K562 (cell line): ENCODE results near the gene SPECC1L. TPM values are rescaled to one million over a fixed set of nuclear protein-coding genes. Genes with fewer than 3 reads are reported as not detected.
A peak's percentile ranks its signal among the peaks of the same experiment; 100 is the strongest.

Source experiments
- BDP1 ChIP-seq: IDR thresholded peaks from 3 replicates; pipeline ENCODE4 v1.6.1; 2011; ENCODE audit not compliant: insufficient read length, insufficient read depth
- DACH1 ChIP-seq: fragments of 450-650 bp; IDR thresholded peaks from 2 replicates; pipeline ENCODE4 v1.6.1; 2018; ENCODE audit not compliant: partially characterized antibody
- ESRRA ChIP-seq: fragments of 450-650 bp; IDR thresholded peaks from 2 replicates; pipeline ENCODE4 v1.6.1; 2014; ENCODE audit warnings: low read depth, mild to moderate bottlenecking, moderate library complexity, borderline replicate concordance
- FOXM1 ChIP-seq, 2 experiments: fragments of 450-650 bp in 1 of 2; sonication (generic) in 1 of 2; formaldehyde crosslinking in 1 of 2; IDR thresholded peaks; 2 replicates each; pipeline versions ENCODE4 v1.6.1 to v1.9.0; 2017 to 2022; ENCODE audit warnings: low read depth in 2 of 2, mild to moderate bottlenecking in 2 of 2, missing genetic modification reagents in 1 of 2, moderate library complexity in 1 of 2
- FOXP1 ChIP-seq: sonication (generic); formaldehyde crosslinking; IDR thresholded peaks from 2 replicates; pipeline ENCODE4 v1.8.0; 2022; ENCODE audit warnings: mild to moderate bottlenecking, missing genetic modification reagents
- GTF2F1 ChIP-seq: IDR thresholded peaks from 2 replicates; pipeline ENCODE4 v1.6.1; 2011; ENCODE audit warnings: low read depth, low read length, improper control_type of control experiment
- KAT8 ChIP-seq: fragments of 450-650 bp; IDR thresholded peaks from 2 replicates; pipeline ENCODE4 v1.6.1; 2016; ENCODE audit warnings: low read depth, mild to moderate bottlenecking
- MTF1 ChIP-seq: fragments of 250-450 bp; sonication (Bioruptor Pico); IDR thresholded peaks from 2 replicates; pipeline ENCODE4 v1.9.0; 2021; ENCODE audit warnings: moderate library complexity, mild to moderate bottlenecking, inconsistent platforms, borderline replicate concordance
- NCOA6 ChIP-seq: fragments of 450-650 bp; IDR thresholded peaks from 2 replicates; pipeline ENCODE4 v1.6.1; 2017; ENCODE audit warnings: mild to moderate bottlenecking
- NEUROD1 ChIP-seq: fragments of 150-350 bp; IDR thresholded peaks from 2 replicates; pipeline ENCODE4 v1.6.1; 2014; ENCODE audit warnings: borderline replicate concordance, low read length, low read depth; ENCODE audit not compliant: partially characterized antibody
- RBM25 ChIP-seq: fragments of 200-400 bp; formaldehyde crosslinking; IDR thresholded peaks from 2 replicates; pipeline ENCODE4 v1.6.1; 2018; ENCODE audit warnings: low read length, low read depth, moderate library complexity; ENCODE audit not compliant: severe bottlenecking
- SMAD4 ChIP-seq: fragments of 250-450 bp; sonication (Bioruptor Pico); conservative IDR thresholded peaks from 2 replicates; pipeline ENCODE4 v1.8.0; 2021; ENCODE audit warnings: inconsistent platforms, mild to moderate bottlenecking, moderate library complexity
- SUPT5H ChIP-seq: fragments of 450-650 bp; IDR thresholded peaks from 2 replicates; pipeline ENCODE4 v1.6.1; 2016
- ZBTB8A ChIP-seq: fragments of 450-650 bp; IDR thresholded peaks from 2 replicates; pipeline ENCODE4 v1.6.1; 2018; ENCODE audit warnings: mild to moderate bottlenecking, moderate library complexity; ENCODE audit not compliant: partially characterized antibody
- ZNF282 ChIP-seq: sonication (generic); formaldehyde crosslinking; IDR thresholded peaks from 2 replicates; pipeline ENCODE4 v1.8.1; 2023; ENCODE audit warnings: missing genetic modification reagents
- ZNF316 ChIP-seq: fragments of 450-650 bp; IDR thresholded peaks from 2 replicates; pipeline ENCODE4 v1.6.1; 2016
- ZNF561 ChIP-seq: fragments of 450-650 bp; formaldehyde crosslinking; conservative IDR thresholded peaks from 2 replicates; pipeline ENCODE4 v1.4.0; 2020; ENCODE audit warnings: mild to moderate bottlenecking, moderate library complexity
- ZNF589 ChIP-seq: fragments of 200-800 bp; sonication (Bioruptor generic); IDR thresholded peaks from 2 replicates; pipeline ENCODE4 v1.6.1; 2016; ENCODE audit warnings: low read depth, missing genetic modification characterization, missing compliant biosample characterization
- ZNF75A ChIP-seq: fragments of 450-650 bp; formaldehyde crosslinking; IDR thresholded peaks from 2 replicates; pipeline ENCODE4 v1.4.0; 2020; ENCODE audit warnings: mild to moderate bottlenecking
- ZNF785 ChIP-seq: fragments of 250-450 bp; sonication (Bioruptor Pico); IDR thresholded peaks from 2 replicates; pipeline ENCODE4 v1.4.0; 2020; ENCODE audit warnings: mild to moderate bottlenecking
- polyA plus RNA-seq, 8 experiments: library from polyadenylated mRNA; depleted of rRNA in 4 of 8; stranded (reverse) in 5 of 8; unstranded in 3 of 8; fragments of >200 nt; fragmentation: Nextera tagmentation in 2 of 8; fragmentation: Illumina TruSeq in 1 of 8; extraction: Ambion mirVana in 2 of 8; extraction: Trizol in 1 of 8; gene quantifications; 2 replicates each; pipeline versions ENCODE4 v1.2.1 to v1.2.3, GENCODE V29; 2011 to 2014; ENCODE audit warnings: inconsistent platforms in 1 of 8, missing spikeins in 1 of 8
- total RNA-seq, 7 experiments: library from RNA; depleted of rRNA in 6 of 7; stranded (reverse); fragments of >200 nt in 6 of 7; fragmentation: Illumina TruSeq in 2 of 7; extraction: Trizol in 2 of 7; gene quantifications; 2 replicates each; pipeline versions ENCODE4 v1.2.1 to v1.2.3, GENCODE V29; 2011 to 2021; ENCODE audit warnings: low replicate concordance in 1 of 7
- TF ChIP-seq, protein P1 (sequence below): sonication (generic); formaldehyde crosslinking; IDR thresholded peaks from 2 replicates; pipeline ENCODE4 v1.9.0; 2022; ENCODE audit warnings: mild to moderate bottlenecking, missing genetic modification reagents
- TF ChIP-seq, protein P2 (sequence below): sonication (generic); formaldehyde crosslinking; IDR thresholded peaks from 2 replicates; pipeline ENCODE4 v1.8.1; 2023; ENCODE audit warnings: mild to moderate bottlenecking, missing genetic modification reagents
- TF ChIP-seq, protein P3 (sequence below): fragments of 250-450 bp; sonication (Bioruptor Pico); IDR thresholded peaks from 2 replicates; pipeline ENCODE4 v1.8.0; 2022; ENCODE audit warnings: moderate library complexity, mild to moderate bottlenecking, inconsistent platforms
- TF ChIP-seq, protein P4 (sequence below): fragments of 450-650 bp; formaldehyde crosslinking; IDR thresholded peaks from 2 replicates; pipeline ENCODE4 v1.4.0; 2020; ENCODE audit warnings: mild to moderate bottlenecking, mixed read lengths

The SPECC1L gene
- total and polyA plus RNA-seq, 9 of the 15 experiments (the other 6 are each of a cell fraction or from before 2014, with no cell fraction given): 1.4 to 27.9 (median 14.5) TPM

DNA sequence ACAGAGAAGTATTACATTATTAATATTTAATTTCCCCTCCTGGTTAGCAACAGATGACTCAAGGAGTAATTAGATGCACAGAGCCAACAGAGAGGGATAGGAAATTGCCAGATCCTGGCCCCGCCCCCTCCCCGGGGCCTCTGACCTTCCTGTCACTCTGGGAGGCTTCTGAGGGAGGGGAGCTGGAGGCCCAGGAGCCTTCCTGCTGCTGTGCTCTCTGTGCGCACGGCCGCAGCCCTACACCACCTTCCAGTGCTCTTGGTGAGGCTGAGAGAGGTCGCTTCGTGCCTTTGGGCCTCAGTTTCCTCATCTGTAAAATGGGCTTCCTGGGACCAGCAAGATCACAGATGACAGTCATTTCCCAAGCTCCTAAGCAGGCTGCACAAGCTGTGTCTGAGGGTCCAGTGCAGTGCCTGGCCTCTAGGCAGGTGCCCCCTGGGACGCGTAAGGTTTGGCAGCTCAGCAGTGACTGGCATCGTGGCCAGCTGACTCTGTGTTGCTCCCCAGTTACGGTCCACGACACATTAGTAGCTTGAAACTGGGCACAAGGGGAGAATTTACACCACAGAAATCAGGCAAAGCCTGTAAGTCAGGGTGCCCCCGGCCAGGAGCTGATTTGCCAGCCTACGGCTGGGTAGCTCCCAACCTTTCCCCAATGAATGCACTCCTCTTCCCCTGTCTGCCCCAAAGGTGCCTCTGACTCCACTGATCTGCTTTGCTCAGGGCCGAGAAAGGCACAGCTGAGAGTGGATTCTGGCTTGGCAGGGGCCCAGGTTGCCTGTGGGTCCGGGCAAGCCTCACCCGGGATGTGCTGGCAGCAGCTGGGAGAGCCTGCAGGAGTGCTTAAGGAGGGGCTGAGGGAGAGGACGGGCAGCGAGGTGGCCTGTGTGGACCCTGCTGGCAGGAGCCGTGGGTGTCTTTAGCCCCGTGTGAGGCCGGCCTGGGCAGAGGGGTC is 159.1 kb downstream of the SPECC1L start (continued):
- TF ChIP-seq DACH1: no peak
- TF ChIP-seq SUPT5H: no peak
- TF ChIP-seq NCOA6: no peak
- TF ChIP-seq KAT8: no peak
- no peak for TF ChIP-seq GTF2F1
- TF ChIP-seq, protein P1, sequence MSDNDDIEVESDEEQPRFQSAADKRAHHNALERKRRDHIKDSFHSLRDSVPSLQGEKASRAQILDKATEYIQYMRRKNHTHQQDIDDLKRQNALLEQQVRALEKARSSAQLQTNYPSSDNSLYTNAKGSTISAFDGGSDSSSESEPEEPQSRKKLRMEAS (CRISPR knock-in tag): no peak
- TF ChIP-seq FOXP1: no peak
- TF ChIP-seq SMAD4 (CRISPR knock-in tag): no peak
- TF ChIP-seq MTF1: no peak
- TF ChIP-seq ZNF561 (CRISPR knock-in tag): no peak
- no peak for TF ChIP-seq ZBTB8A
- TF ChIP-seq, protein P2, sequence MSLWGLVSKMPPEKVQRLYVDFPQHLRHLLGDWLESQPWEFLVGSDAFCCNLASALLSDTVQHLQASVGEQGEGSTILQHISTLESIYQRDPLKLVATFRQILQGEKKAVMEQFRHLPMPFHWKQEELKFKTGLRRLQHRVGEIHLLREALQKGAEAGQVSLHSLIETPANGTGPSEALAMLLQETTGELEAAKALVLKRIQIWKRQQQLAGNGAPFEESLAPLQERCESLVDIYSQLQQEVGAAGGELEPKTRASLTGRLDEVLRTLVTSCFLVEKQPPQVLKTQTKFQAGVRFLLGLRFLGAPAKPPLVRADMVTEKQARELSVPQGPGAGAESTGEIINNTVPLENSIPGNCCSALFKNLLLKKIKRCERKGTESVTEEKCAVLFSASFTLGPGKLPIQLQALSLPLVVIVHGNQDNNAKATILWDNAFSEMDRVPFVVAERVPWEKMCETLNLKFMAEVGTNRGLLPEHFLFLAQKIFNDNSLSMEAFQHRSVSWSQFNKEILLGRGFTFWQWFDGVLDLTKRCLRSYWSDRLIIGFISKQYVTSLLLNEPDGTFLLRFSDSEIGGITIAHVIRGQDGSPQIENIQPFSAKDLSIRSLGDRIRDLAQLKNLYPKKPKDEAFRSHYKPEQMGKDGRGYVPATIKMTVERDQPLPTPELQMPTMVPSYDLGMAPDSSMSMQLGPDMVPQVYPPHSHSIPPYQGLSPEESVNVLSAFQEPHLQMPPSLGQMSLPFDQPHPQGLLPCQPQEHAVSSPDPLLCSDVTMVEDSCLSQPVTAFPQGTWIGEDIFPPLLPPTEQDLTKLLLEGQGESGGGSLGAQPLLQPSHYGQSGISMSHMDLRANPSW (CRISPR knock-in tag): no peak
- no peak for TF ChIP-seq ZNF316
- peak; percentile 88 for TF ChIP-seq RBM25
- TF ChIP-seq, protein P3, sequence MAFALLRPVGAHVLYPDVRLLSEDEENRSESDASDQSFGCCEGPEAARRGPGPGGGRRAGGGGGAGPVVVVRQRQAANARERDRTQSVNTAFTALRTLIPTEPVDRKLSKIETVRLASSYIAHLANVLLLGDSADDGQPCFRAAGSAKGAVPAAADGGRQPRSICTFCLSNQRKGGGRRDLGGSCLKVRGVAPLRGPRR (CRISPR knock-in tag): no peak
- TF ChIP-seq FOXM1 (IDR thresholded peaks at IDR 0.05; ENCODE audit: low read depth): no peak
- TF ChIP-seq FOXM1 (CRISPR knock-in tag; IDR thresholded peaks at IDR 0.05; ENCODE audit: low read depth): no peak
- no peak for TF ChIP-seq BDP1
- peak; percentile 75 for TF ChIP-seq ESRRA
- TF ChIP-seq ZNF589 (CRISPR knock-in tag): no peak
- TF ChIP-seq ZNF785 (CRISPR knock-in tag): no peak
- TF ChIP-seq NEUROD1: no peak
- TF ChIP-seq, protein P4, sequence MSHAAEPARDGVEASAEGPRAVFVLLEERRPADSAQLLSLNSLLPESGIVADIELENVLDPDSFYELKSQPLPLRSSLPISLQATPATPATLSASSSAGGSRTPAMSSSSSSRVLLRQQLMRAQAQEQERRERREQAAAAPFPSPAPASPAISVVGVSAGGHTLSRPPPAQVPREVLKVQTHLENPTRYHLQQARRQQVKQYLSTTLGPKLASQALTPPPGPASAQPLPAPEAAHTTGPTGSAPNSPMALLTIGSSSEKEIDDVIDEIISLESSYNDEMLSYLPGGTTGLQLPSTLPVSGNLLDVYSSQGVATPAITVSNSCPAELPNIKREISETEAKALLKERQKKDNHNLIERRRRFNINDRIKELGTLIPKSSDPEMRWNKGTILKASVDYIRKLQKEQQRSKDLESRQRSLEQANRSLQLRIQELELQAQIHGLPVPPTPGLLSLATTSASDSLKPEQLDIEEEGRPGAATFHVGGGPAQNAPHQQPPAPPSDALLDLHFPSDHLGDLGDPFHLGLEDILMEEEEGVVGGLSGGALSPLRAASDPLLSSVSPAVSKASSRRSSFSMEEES (CRISPR knock-in tag): no peak
- TF ChIP-seq ZNF282 (CRISPR knock-in tag): no peak
- no peak for TF ChIP-seq ZNF75A (CRISPR knock-in tag)
